G401.6 (cell line): ENCODE results near the gene ZNF316.

ENCODE experiments used
- FAIRE-seq: peaks from 2 replicates; lab custom pipeline; 2012; peaks lifted over from hg19 to GRCh38; lab: Jason Lieb, UNC

The ZNF316 gene

GRCh38 chr7:6691609-6692106 lies 54.5 kb downstream of the ZNF316 start:
- no peak for FAIRE-seq

GRCh38 chr7:6700793-6701192 lies 63.7 kb downstream of the ZNF316 start:
- no peak for FAIRE-seq

GRCh38 chr7:6701860-6702259 lies 64.7 kb downstream of the ZNF316 start:
- FAIRE-seq: no peak
